Activated CD4-positive, alpha-beta T cell treated with anti-CD3 and anti-CD28 coated beads, Interleukin-10, Interleukin-2, amounts not matched to agents 100 ng/mL and 50 ng/mL, durations not matched to agents 16 hours and 8 hours (primary cell): ENCODE data around the gene PCSK1.
"Not testable (repeated sequence)": the region's sequence is repeated elsewhere in the genome, so short reads cannot be mapped to it uniquely, and the experiment has no call there.

Source experiments
- DNase-seq: peaks from one replicate; pipeline ENCODE4 v3.0.0-alpha.2; 2020

Gene PCSK1

GRCh38 chr5:96425443-96425842, 7.6 kb downstream of the PCSK1 start:
- no peak for DNase-seq

DNA sequence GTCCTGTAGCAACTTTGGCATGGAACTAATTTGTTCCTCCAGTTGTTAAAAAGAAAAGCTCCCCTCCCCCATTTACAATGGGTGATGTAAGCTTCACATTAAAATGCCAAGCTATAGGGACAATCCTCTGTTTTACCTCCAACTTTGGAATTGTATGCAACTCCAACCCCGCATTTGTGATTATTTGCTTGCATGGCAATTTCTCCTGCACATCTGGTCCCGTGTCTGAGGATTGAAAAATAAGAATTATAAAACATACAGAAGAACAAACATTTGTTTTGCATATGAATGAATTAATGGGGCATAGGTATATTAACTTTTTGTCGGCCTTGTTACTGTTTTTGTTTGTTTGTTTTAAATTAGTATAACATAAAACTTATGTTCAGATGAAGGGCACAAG, 17.2 kb downstream of the PCSK1 start:
- DNase-seq = no peak

GRCh38 chr5:96412868-96413449, 20.1 kb downstream of the PCSK1 start:
- DNase-seq = no peak

DNA sequence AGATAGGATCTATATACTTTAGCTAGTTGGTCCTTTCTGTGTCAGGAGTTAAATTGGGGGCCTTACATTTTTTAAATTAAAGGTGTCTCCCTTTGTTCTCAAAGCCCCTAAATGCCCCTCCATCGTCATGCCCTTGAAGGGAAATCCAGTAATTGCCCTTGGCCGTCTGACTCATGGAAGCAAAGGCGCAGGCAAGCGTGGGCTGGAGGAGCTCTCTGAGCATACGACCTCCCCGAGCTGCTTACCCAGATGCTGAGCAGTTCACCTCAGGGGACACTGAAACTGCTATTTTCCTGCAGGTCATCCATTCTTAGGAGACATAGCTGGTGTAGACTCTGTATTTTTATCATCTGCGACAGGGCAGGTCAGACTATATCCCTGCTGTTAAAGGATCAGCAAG, 23.0 kb downstream of the PCSK1 start:
- no peak for DNase-seq

- no peak for DNase-seq
Measured at GRCh38 chr5:96408841-96409538, 24.1 kb downstream of the PCSK1 start.

GRCh38 chr5:96408210-96408777, 24.8 kb downstream of the PCSK1 start:
- no peak for DNase-seq

DNA sequence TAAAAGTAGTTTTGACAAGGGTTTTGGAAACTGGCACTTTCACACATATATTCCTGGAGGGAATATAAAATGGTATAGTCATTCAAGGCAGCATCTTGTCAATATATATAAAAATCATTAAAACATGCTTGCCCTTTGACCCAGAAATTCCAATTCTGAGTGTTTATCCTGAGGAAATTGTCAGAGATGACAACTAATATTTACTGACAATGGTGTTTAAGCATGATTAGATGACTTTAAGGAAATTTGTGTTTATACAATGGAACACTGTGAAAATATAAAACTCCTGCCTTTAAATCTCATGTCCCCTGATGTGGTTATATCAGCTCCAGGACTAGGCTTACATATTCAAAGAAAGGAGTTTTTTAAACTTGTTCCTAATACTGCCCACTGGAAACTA, 25.6 kb downstream of the PCSK1 start:
- no peak for DNase-seq

DNA sequence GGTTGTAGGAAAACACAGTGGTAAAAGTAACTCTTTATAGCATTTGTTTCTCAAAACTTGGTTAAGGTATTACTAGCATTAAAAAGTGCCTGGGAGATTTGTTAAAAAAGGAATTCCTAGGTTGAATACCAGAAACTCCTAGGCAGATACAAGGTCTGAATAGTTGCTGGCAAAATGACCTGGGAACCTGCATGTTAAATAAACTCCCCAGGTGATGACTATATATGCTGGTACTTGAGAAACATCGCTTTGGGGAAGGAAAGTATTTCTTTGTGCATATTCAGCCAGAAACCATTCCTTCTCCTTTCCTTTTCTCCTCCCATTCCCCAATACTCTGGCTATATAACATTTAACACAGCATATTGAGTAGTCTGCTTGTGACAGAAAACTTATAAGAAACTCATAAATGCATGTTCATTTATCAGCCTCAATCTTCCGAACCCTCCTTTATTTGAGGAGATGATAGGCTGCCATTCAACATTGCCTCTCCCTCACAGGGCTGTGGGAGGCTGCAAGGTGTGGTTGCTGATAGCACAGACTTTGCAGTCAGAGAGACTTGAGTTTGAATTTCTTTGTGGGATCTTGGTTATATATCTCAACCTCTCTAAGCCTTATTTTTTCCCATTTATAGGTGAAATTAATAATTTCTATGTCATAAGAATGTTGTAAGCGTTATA, 28.7 kb downstream of the PCSK1 start:
- DNase-seq = no peak

DNA sequence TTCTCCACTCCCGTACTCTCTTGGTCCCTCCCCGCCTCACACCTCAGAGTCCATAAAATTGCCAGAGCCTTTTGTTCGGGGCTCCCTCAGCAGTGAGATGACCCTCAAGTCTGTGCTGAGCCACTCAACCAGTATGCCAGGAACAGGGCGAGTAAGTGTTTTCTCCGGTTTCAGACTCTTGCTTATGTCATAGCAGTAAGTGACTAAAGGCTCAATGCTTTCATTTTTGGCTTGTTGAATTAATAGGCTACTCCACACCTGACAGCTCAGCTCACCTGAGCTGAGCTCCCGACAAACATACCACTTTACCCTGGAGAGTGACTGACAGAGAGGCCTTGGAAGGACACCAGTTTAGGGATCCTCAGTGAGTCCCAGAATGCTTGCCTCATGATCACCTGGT, 30.5 kb downstream of the PCSK1 start:
- no peak for DNase-seq

- DNase-seq = no peak
Measured at GRCh38 chr5:96396878-96397277, 36.2 kb downstream of the PCSK1 start.

- DNase-seq = not testable (repeated sequence)
Measured at GRCh38 chr5:96395295-96395694, 37.8 kb downstream of the PCSK1 start.

DNA sequence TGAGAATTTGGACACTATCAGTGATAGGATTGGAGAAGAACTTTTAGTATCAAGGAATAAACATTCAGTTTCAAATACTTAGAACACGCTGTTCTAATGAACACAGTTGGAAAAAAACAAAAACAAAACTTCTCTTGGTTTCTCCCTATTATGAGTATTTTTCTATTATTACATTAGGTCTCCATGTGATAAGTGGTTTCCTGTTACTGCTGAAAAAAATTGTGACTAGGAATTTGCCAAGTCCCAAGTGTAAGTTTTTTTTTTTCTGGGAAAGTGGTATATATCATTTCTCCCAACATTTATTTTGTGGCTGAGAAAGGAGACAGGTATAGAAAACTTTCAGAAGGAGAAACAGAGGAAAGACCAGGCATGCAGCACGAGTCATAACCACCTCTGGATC, 41.1 kb downstream of the PCSK1 start:
- no peak for DNase-seq

DNA sequence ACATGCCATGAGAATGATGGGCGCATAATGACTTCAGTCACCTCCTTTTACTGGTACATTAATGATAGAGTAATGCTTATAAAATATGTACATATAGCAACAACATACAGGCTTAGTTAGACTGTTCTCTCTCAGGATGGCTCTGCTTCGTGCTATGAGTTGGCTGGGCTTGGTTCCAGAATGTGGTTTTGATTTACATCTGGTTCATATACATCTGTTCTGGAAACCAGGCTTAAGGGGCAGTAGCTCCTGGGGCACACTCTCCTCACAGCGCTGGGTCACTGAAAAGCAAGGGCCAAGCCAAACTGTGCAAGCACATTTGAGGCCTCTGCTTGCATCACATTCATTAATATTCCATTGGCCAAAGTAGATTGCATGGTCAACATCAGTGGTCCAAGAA, 44.9 kb downstream of the PCSK1 start:
- DNase-seq = no peak

GRCh38 chr5:96387616-96388015, 45.4 kb downstream of the PCSK1 start:
- no peak for DNase-seq

- DNase-seq = no peak
Measured at GRCh38 chr5:96385538-96385937, 47.5 kb downstream of the PCSK1 start.

- DNase-seq = no peak
Measured at GRCh38 chr5:96384353-96384752, 48.7 kb downstream of the PCSK1 start.

DNA sequence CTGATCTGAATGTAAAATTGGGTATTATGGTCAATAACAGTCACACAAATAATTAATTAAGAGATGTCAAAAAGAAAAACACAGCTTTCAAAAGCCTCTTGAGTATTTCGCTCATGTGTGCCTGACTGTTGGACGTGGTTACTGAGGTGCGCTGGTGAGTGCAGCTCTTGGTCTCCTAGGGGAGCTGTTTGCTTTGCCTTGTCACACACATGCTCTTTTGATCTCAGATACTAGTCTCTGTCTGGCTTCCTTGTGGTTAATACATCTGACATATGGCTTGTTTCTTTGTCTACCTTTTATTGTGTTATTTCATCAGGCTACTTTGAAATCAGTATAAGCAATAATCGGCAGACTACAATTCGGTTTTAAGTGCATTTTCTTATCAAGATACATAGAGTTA, 51.5 kb downstream of the PCSK1 start:
- no peak for DNase-seq

GRCh38 chr5:96379896-96380295, 53.2 kb downstream of the PCSK1 start:
- DNase-seq = no peak

GRCh38 chr5:96377597-96377996, 55.5 kb downstream of the PCSK1 start:
- no peak for DNase-seq

GRCh38 chr5:96377167-96377566, 55.9 kb downstream of the PCSK1 start:
- no peak for DNase-seq

- peak; percentile 38 for DNase-seq
Measured at GRCh38 chr5:96374653-96375052, 58.4 kb downstream of the PCSK1 start.

- DNase-seq = no peak
Measured at GRCh38 chr5:96373381-96373733, 59.7 kb downstream of the PCSK1 start.

GRCh38 chr5:96372726-96373380, 60.2 kb downstream of the PCSK1 start:
- no peak for DNase-seq

DNA sequence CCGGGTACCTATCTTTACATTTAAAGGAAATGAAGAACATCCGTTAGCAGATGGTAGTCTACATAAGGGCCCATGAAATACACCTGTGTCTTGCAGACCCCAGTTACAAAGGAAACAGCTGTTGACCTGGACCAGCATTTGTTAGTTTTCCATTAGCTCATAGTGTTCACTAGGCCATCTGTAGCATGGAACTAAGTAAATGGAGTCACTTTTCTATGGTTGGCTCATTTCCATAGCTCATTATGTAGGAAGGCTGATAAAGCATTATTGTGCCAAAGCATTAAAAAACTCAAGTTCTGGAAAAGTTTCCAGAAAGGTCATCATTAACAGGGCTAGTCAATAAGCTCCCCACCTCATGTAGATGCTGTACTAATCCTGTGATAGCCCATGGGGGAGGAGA, 62.1 kb downstream of the PCSK1 start:
- no peak for DNase-seq
